Body of pancreas (tissue), 4 donors: ENCODE data around the gene MOBP.

ENCODE experiments used
- CTCF ChIP-seq, 7 experiments: fragments of 450-650 bp in 4 of 7; fragments of 200-600 bp in 3 of 7; sonication (generic) in 3 of 7; IDR thresholded peaks; one replicate each; pipeline ENCODE4 v1.5.1; 2016 to 2019; ENCODE audit warnings: antibody characterized with exemption in 7 of 7
- POLR2A ChIP-seq, 3 donors: fragments of 450-650 bp; IDR thresholded peaks; one replicate each; pipeline ENCODE4 v1.6.1; 2016; ENCODE audit warnings: antibody characterized with exemption in 3 of 3, mild to moderate bottlenecking in 2 of 3

DNA sequence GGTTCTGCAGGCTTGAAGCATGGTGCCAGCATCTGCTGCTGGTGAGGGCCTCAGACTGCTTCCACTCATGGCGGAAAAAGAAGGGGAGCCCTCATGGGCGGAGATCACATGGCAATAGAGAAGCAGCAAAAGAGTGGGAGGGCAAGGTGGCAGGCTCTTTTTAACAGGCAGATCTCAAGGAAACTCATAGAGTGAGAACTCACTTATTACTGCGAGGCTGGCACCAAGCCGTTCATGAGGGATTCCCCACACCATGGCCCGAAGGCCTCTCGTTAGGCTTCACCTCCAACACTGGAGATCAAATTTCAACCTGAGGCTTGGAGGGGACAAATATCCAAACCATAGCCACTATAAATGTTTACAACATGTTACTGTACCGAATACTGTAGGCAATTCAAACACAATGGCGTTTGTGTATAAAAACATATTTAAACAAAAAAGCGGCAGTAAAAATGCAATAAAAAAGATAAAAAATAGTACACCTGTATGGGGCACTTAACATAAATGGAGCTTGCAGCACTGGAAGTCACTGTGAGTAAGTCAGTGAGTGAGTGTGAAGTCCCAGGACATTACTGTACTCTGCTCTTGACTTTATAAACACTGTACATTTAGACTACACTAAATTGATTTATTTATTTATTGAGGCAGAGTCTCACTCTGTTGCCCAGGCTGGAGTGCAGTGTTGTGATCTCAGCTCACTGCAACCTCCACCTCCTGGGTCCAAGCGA, 18.8 kb upstream of the MOBP start:
- TF ChIP-seq CTCF (IDR thresholded peaks at IDR 0.05) (no peak), POLR2A (IDR thresholded peaks at IDR 0.05) (no peak)
